TTC549 (cell line): ENCODE data around the gene FAM185A.
"Not testable (repeated sequence)": the region's sequence is repeated elsewhere in the genome, so short reads cannot be mapped to it uniquely, and the experiment has no call there.

Source experiments
- FAIRE-seq: peaks from 2 replicates; lab custom pipeline; 2012; peaks lifted over from hg19 to GRCh38; lab: Jason Lieb, UNC

FAM185A gene

DNA sequence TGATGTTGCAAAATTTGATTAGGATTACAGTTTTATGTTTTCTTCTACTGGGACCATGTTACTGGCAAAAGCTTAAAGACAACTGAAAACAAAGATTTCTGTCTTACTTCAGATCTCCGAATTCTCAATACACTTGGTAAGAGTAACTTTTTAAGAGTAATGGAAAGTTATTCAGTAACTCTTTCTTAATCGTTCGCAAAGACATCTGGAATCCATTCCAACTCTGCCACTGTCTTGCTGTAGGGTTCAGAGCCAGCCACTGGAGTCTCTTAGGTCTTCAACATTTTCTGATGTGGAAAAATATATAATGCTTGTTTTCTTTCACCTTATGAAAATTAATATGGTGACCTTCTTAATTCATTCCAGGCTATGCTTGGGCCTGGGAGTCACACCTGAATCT is 29.9 kb downstream of the FAM185A start:
- not testable (repeated sequence) for FAIRE-seq

- not testable (repeated sequence) for FAIRE-seq
Measured at GRCh38 chr7:102780926-102781325, 32.1 kb downstream of the FAM185A start.

GRCh38 chr7:102788770-102789169 is 40.0 kb downstream of the FAM185A start:
- not testable (repeated sequence) for FAIRE-seq

DNA sequence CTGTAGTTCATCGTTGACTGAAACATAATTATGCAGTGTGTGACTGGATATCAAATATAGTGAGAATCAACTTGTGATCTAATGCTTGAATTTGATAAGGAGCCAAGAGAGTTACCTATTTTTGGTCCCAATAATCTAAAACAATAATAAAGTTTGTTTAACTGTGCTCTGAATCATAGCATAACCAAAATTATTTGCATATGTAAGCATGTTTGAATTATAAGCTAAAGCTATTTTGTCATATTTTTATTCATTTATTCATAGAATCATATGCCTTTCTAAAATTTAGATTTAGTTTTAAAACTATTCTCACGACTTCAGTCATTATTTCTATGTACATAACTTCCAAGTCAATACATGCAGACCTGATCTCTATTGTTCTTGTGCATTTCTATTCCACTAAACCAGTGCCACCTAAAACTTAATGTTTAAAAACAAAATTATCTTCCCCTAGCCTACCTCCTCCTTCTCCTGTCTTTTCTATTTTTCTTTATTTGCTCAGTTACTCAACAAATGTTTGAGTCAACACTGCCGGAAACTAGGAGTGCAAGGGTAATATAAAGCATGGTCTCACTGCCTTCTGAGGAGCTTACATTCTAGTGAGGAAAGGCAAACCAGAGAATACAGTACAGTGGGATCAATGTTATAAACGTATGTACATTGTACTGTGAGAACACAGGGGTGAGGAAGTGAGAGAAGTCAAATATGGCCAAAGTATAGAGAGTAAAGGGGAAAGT is 41.7 kb downstream of the FAM185A start:
- not testable (repeated sequence) for FAIRE-seq

- FAIRE-seq, result not testable (repeated sequence)
Measured at GRCh38 chr7:102791367-102791766, 42.6 kb downstream of the FAM185A start.

GRCh38 chr7:102791831-102792230 is 43.0 kb downstream of the FAM185A start:
- not testable (repeated sequence) for FAIRE-seq

DNA sequence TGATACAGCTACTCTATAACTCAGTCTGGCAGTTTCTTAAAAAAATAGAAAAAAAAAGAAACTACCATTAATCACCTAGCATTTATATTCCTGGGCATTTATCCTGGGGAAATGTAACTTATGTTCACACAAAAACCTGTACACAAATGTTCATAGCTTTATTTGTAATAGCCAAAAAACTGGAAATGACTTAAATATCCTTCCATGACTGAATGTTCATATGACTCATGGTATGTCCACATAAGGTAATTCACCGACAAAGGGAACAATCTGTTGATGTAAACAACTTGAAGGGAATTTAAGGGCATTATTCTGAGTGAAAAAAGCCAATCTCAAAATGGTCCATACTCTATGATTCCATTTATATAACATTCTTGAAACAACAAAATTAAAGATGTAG is 45.8 kb downstream of the FAM185A start:
- not testable (repeated sequence) for FAIRE-seq

- not testable (repeated sequence) for FAIRE-seq
Measured at GRCh38 chr7:102795987-102796595, 47.3 kb downstream of the FAM185A start.

GRCh38 chr7:102806613-102807012 is 57.8 kb downstream of the FAM185A start:
- no peak for FAIRE-seq

DNA sequence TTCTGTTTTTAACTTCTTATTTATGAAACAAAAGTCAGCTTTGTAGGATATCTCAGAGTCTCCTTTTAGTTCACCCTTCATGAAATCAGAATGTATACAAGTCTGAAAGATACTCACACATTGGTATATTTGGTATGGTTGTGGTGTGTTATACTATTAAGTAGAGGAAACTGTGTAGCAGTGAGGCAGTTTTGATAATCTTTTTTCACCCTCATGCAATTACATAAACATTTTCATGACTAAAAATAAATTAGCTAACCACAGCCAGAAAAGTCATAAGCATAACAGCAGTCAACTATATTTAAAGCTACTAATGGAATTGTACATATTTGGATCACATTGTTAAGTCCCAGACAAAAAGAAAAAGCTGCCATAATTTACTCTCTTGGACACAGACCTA is 62.1 kb downstream of the FAM185A start:
- no peak for FAIRE-seq

DNA sequence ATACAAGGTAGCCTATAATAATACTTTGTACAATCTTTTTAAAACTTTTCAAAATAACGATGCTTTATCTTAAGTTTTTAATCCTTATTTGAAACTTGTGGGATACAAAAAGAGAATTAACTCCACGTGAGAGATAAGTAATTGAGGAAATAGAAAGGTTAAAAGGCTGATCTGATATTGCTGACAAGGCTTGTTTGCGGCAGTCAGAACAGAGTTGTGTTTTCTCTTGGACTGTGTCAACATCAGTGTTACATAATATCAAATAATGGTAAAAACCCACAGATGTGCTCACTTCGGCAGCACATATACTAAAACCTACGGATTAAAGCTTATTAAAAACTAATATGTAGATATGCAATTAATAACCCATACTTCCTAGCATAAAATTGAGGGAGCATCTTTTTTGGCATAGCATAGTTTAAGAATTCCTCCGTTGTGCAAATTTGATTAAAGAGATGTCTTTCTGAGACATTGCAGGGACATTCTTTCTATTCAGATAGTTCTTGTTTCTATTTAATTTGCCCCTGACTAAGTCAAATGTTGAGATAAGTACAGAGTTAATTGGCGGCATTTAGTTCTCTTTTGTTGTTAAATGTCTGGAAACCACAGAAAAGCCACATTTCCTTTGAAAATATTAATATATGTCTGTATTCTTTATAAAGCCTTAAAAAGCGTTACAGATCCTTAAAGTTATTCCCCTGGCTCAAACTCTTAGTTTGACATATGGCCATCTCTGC is 63.3 kb downstream of the FAM185A start:
- no peak for FAIRE-seq

DNA sequence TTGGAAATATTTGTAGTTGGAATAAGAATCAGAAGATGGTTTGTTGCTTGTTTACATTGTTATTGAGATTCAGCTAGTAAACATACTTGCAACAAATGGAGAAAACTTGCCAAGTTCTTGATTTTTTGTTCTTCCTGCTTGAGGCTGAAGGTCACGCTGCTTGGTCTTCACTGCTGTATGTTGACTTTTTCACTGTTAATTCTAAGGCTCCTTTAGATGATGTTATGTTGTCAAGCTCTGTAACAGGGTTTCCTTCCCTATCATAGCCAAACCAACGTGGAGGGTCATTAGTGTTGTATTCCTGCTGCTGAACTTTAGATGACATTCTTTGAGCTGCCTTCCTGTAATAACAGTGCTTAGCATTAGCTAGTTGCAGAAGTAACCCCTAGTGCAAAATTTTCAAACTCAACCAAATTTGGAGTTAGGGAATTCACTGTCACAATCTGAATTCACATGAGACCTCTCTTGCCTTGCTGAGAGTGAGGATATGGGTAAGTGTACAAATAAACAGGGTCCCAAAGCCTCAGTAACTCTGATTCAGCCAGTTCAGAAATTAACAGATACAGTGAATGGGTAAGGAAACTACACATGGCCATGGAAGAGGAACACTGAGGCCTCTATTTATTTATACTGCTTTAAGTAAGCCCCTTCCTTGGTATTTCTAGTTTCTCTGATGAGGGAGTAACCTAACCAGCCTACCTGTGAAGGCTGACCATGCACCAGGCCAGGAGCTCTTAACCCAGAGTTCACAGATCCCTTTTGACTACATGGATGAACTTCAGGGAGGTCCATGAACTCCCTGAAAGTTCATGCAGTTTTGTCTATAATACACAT is 64.6 kb downstream of the FAM185A start:
- no peak for FAIRE-seq

DNA sequence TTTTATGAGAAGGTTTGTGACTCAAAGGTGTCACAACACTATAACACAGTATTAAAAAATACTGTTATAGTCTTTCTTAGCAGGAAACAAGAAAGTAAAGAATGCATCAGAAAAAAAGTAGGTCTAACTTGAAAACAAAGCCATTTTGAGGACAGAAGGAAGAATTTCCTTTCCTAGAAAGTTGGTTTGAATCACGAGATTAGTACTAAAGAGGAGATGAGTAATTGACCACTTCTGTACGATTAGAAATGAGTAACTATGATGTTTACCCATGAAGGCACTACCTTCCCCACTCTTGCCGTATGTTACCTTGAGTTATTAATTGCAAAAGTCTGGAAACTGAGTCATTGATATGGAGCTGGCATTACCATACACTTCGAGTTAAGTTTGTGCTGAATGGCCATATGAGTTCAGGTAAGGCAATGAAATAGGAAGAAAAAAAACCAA is 65.2 kb downstream of the FAM185A start:
- no peak for FAIRE-seq

GRCh38 chr7:102817616-102818573 is 69.1 kb downstream of the FAM185A start:
- FAIRE-seq, result no peak

DNA sequence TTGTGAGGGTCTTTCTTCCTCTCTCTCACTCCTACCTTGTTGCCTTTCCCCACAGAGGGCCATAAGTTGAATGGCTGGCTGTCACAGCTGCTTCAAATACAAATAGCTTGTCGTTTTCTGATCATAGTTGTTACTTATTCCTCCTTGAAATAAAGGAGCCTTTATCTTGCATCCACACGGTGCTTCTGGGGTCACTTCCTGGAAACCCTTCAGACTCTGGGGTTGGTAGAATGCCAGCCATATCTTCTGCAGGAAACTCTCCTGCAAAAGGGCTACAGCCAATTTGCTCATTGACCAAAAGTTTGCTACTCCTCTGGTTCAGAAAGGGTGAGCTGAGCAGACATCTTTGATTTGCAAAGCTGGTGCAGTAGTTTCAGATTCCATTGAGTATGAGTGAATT is 70.4 kb downstream of the FAM185A start:
- no peak for FAIRE-seq

DNA sequence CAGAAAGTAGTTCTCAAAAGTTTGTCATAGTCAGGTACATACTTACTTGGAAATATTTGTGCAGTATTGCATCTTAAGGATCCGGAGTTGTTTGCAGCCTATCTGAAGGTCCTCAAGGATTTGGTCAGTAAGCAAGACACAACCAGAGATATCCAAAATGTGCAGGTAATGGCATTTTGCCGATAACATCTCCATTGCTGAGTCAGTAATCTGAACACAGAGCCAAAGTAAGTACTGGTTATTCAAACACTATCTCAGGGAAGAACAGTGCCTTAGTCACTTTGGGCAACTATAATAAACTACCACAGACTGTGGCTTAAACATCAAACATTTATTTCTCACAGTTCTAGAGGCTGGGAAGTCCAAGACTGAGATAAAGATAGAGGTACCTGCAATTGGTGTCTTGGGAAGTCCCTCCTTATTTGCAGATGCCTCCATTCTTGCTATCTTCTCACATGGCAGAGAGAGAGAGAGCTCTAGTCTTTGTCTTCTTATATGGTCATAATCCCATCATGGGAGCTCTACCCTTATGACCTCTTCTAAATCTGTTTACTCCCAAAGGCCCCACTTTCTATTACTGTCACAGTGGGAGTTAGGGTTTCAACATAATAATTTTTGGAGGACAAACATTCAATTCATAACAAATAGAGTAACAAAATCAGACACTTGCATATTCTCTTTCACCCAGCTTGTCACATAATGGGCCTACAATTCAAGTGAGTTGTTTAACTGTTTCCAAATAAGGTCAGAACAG is 73.4 kb downstream of the FAM185A start:
- FAIRE-seq, result no peak

GRCh38 chr7:102823390-102824119 is 74.8 kb downstream of the FAM185A start:
- FAIRE-seq, result no peak

GRCh38 chr7:102828286-102828685 is 79.5 kb downstream of the FAM185A start:
- FAIRE-seq, result no peak

DNA sequence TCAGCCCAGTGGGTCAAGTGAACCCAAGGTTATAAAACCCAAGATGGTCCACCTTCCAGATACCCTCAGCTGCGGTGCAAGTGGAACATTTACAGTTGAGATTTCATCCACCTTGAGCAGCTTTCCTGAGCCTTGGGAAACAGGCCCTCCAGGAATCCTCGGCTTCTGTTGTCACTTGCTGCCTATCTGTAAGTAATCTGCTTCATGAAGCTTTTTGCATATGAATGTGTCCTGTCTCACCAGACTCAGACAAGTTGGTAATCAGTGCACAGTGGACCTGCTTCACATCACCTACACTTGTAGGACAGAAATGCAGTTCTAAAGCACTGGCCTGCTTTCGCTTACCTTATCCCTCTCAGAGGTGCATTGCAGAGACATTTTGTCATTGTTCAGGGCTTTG is 80.3 kb downstream of the FAM185A start:
- no peak for FAIRE-seq

GRCh38 chr7:102830197-102830596 is 81.4 kb downstream of the FAM185A start:
- no peak for FAIRE-seq
